H1 (cell line): ENCODE data around the gene GDNF. TPM values are rescaled to one million over a fixed set of nuclear protein-coding genes. Genes with fewer than 3 reads are reported as not detected.

Source experiments
- CTCF ChIA-PET: fragments of 300-600 bp; sonication (Branson Sonifier 250); formaldehyde crosslinking; loops from one replicate; lab custom pipeline; 2021; ENCODE audit not compliant: partially characterized antibody; lab: Charles Lee
- POLR2A ChIA-PET: fragments of 300-600 bp; sonication (Branson Sonifier 250); formaldehyde crosslinking; loops from one replicate; lab custom pipeline; 2021; ENCODE audit warnings: inconsistent platforms; ENCODE audit not compliant: partially characterized antibody; lab: Charles Lee
- DNase-seq, 2 experiments: peaks; one replicate each; pipeline versions ENCODE4 v3.0.0 to v3.0.0-alpha.2; 2010 to 2022; ENCODE audit warnings: low spot score in 2 of 2, low read depth in 1 of 2, mixed read lengths in 1 of 2
- FAIRE-seq: peaks from 2 replicates; lab custom pipeline; 2011; peaks lifted over from hg19 to GRCh38; lab: Jason Lieb, UNC
- H2AFZ ChIP-seq: 2 replicates; pipeline ENCODE4 v1.8.1; 2012; ENCODE audit warnings: low read length, inconsistent platforms
- H2AK5ac ChIP-seq: 2 replicates; pipeline ENCODE4 v1.6.1; 2013; ENCODE audit warnings: low read depth, low read length
- H2BK120ac ChIP-seq: replicated peaks from 2 replicates; pipeline ENCODE3; 2013; ENCODE audit warnings: low read depth, low read length, inconsistent platforms
- H2BK12ac ChIP-seq: 2 replicates; pipeline ENCODE4 v1.6.1; 2013; ENCODE audit warnings: low read depth, low read length
- H2BK15ac ChIP-seq: 2 replicates; pipeline ENCODE4 v1.6.1; 2013; ENCODE audit warnings: low read length
- H2BK20ac ChIP-seq: 2 replicates; pipeline ENCODE4 v1.6.1; 2013; ENCODE audit warnings: low read length
- H2BK5ac ChIP-seq: 2 replicates; pipeline ENCODE4 v1.6.1; 2013; ENCODE audit warnings: low read depth, low read length
- H3K14ac ChIP-seq: 2 replicates; pipeline ENCODE4 v1.6.1; 2013; ENCODE audit warnings: inconsistent platforms; ENCODE audit not compliant: insufficient read length
- H3K18ac ChIP-seq: 2 replicates; pipeline ENCODE4 v1.6.1; 2013; ENCODE audit warnings: low read length; ENCODE audit errors: extremely low read depth
- H3K23ac ChIP-seq: 2 replicates; pipeline ENCODE4 v1.6.1; 2013; ENCODE audit warnings: inconsistent platforms; ENCODE audit not compliant: insufficient read length
- H3K23me2 ChIP-seq: 2 replicates; pipeline ENCODE4 v1.6.1; 2013; ENCODE audit warnings: low read depth, low read length
- H3K27ac ChIP-seq: 2 replicates; pipeline ENCODE4 v1.6.1; 2011; ENCODE audit warnings: low read depth, low read length, inconsistent platforms
- H3K27me3 ChIP-seq, 4 experiments: replicated peaks in 1 of 4; 1 replicate in 1 of 4; 2 replicates in 3 of 4; pipeline versions ENCODE4 v1.6.1 to v1.8.1; 2011 to 2013; ENCODE audit warnings: low read length in 3 of 4, mild to moderate bottlenecking in 3 of 4, inconsistent platforms in 2 of 4, mixed read lengths in 2 of 4, moderate library complexity in 1 of 4; ENCODE audit not compliant: control insufficient read depth in 3 of 4, insufficient read depth in 3 of 4; ENCODE audit errors: extremely low read depth in 1 of 4
- H3K36me3 ChIP-seq, 4 experiments: 2 replicates each; pipeline versions ENCODE4 v1.6.1 to v1.8.1; 2011 to 2013; ENCODE audit warnings: mild to moderate bottlenecking in 4 of 4, low read length in 3 of 4, moderate library complexity in 2 of 4, control low read depth in 1 of 4, inconsistent platforms in 1 of 4; ENCODE audit not compliant: insufficient read depth in 4 of 4, control insufficient read depth in 2 of 4
- H3K4ac ChIP-seq: replicated peaks from 2 replicates; pipeline ENCODE3; 2013; ENCODE audit warnings: low read length, low read depth, mixed read lengths, inconsistent platforms; ENCODE audit not compliant: insufficient read length
- H3K4me1 ChIP-seq, 4 experiments: replicated peaks in 1 of 4; 1 replicate in 1 of 4; 2 replicates in 3 of 4; pipeline versions ENCODE4 v1.6.1 to v1.8.1; 2011 to 2013; ENCODE audit warnings: low read length in 3 of 4, inconsistent platforms in 2 of 4, mixed read lengths in 1 of 4; ENCODE audit not compliant: insufficient read depth in 4 of 4, control insufficient read depth in 3 of 4
- H3K4me2 ChIP-seq, 2 experiments: 2 replicates each; pipeline versions ENCODE4 v1.6.1 to v1.8.1; 2011 to 2013; ENCODE audit warnings: low read depth in 2 of 2, low read length in 2 of 2, control low read depth in 1 of 2, inconsistent platforms in 1 of 2, mild to moderate bottlenecking in 1 of 2; ENCODE audit not compliant: insufficient read depth in 1 of 2
- H3K4me3 ChIP-seq, 4 experiments: fragments of 200-600, 300-600 bp in 1 of 4; sonication (generic), shearing (Covaris generic), sonication (Bioruptor Twin) in 1 of 4; 2 replicates each; pipeline versions ENCODE4 v1.5.1 to v1.8.1; 2011 to 2016; ENCODE audit warnings: low read length in 4 of 4, low read depth in 3 of 4, control low read depth in 2 of 4, inconsistent platforms in 2 of 4, mild to moderate bottlenecking in 2 of 4, mixed read lengths in 1 of 4, moderate library complexity in 1 of 4; ENCODE audit not compliant: insufficient read depth in 2 of 4; ENCODE audit errors: extremely low read depth in 1 of 4
- H3K56ac ChIP-seq: replicated peaks from 2 replicates; pipeline ENCODE3; 2013; ENCODE audit warnings: low read depth, mild to moderate bottlenecking, mixed read lengths, low read length, inconsistent platforms; ENCODE audit not compliant: insufficient read length
- H3K79me1 ChIP-seq: 2 replicates; pipeline ENCODE4 v1.6.1; 2013; ENCODE audit warnings: low read depth, low read length, control low read depth
- H3K79me2 ChIP-seq, 2 experiments: 2 replicates each; pipeline versions ENCODE4 v1.6.1 to v1.8.1; 2012 to 2013; ENCODE audit warnings: low read length in 2 of 2, mild to moderate bottlenecking in 2 of 2, inconsistent platforms in 1 of 2; ENCODE audit not compliant: insufficient read depth in 2 of 2, control insufficient read depth in 1 of 2
- H3K9ac ChIP-seq, 4 experiments: replicated peaks in 1 of 4; 1 replicate in 1 of 4; 2 replicates in 3 of 4; pipeline versions ENCODE4 v1.6.1 to v1.8.1; 2011 to 2013; ENCODE audit warnings: low read depth in 3 of 4, low read length in 3 of 4, control low read depth in 2 of 4, mild to moderate bottlenecking in 2 of 4, moderate library complexity in 2 of 4, inconsistent platforms in 1 of 4; ENCODE audit errors: extremely low read depth in 1 of 4
- H3K9me3 ChIP-seq, 2 experiments: 2 replicates each; pipeline versions ENCODE4 v1.6.1 to v1.8.1; 2012 to 2013; ENCODE audit warnings: mild to moderate bottlenecking in 2 of 2, moderate library complexity in 2 of 2, control low read depth in 1 of 2, inconsistent platforms in 1 of 2, low read depth in 1 of 2, low read length in 1 of 2, mixed read lengths in 1 of 2; ENCODE audit not compliant: insufficient read depth in 2 of 2
- H4K20me1 ChIP-seq, 2 experiments: replicated peaks in 1 of 2; 2 replicates each; pipeline versions ENCODE3 to v1.8.1; 2011 to 2013; ENCODE audit warnings: inconsistent platforms in 2 of 2, low read length in 2 of 2, mild to moderate bottlenecking in 1 of 2; ENCODE audit not compliant: insufficient read depth in 2 of 2, control insufficient read depth in 1 of 2
- H4K5ac ChIP-seq: 2 replicates; pipeline ENCODE4 v1.6.1; 2013; ENCODE audit warnings: low read length, low read depth, mixed read lengths, inconsistent platforms; ENCODE audit not compliant: insufficient read length
- H4K8ac ChIP-seq: 2 replicates; pipeline ENCODE4 v1.8.0; 2013; ENCODE audit warnings: mild to moderate bottlenecking, moderate library complexity, low read length, inconsistent platforms; ENCODE audit not compliant: insufficient read depth; ENCODE audit errors: extremely low read depth
- H4K91ac ChIP-seq: replicated peaks from 2 replicates; pipeline ENCODE3; 2013; ENCODE audit warnings: low read length, mixed read lengths, inconsistent platforms; ENCODE audit not compliant: insufficient read length
- BCL11A ChIP-seq, 2 experiments: IDR thresholded peaks; one replicate each; pipeline ENCODE4 v1.6.1; 2011; ENCODE audit warnings: low read depth in 2 of 2, low read length in 2 of 2, mild to moderate bottlenecking in 2 of 2
- JUN ChIP-seq: IDR thresholded peaks from 2 replicates; pipeline ENCODE4 v1.6.1; 2011; ENCODE audit warnings: low read depth, mild to moderate bottlenecking, improper control_type of control experiment, low read length
- JUND ChIP-seq: IDR thresholded peaks from 2 replicates; pipeline ENCODE4 v1.6.1; 2011; ENCODE audit warnings: mild to moderate bottlenecking, improper control_type of control experiment, low read length
- SRF ChIP-seq: IDR thresholded peaks from 2 replicates; pipeline ENCODE4 v1.6.1; 2011; ENCODE audit warnings: mild to moderate bottlenecking, low read depth, low read length, moderate library complexity
- TBP ChIP-seq: IDR thresholded peaks from 2 replicates; pipeline ENCODE4 v1.6.1; 2011; ENCODE audit warnings: low read depth, low read length, improper control_type of control experiment
- TEAD4 ChIP-seq: IDR thresholded peaks from 2 replicates; pipeline ENCODE4 v1.6.1; 2012; ENCODE audit warnings: low read depth, low read length, inconsistent platforms, mixed read lengths
- WGBS, 2 experiments: shearing (Covaris generic) in 1 of 2; methylation state at CpG; one replicate each; pipeline versions ENCODE4 v1.1.6 to v1.1.7; 2013 to 2015; ENCODE audit warnings: low lambda C conversion rate in 2 of 2, mixed read lengths in 2 of 2, inconsistent platforms in 1 of 2, low coverage in 1 of 2, missing lambda C conversion rate in 1 of 2; ENCODE audit not compliant: insufficient replicate concordance in 2 of 2, insufficient coverage in 1 of 2, insufficient read length in 1 of 2; ENCODE audit errors: extremely low coverage in 1 of 2, missing lambda C conversion rate in 1 of 2; 5-methylcytosine and 5-hydroxymethylcytosine counted together
- polyA plus RNA-seq, 7 experiments: library from polyadenylated mRNA; depleted of rRNA in 3 of 7; stranded (reverse) in 5 of 7; unstranded in 2 of 7; fragments of >200 nt in 5 of 7; fragments of 200-250 nt in 2 of 7; gene quantifications; 1 replicate in 5 of 7; 2 replicates in 1 of 7; 4 replicates in 1 of 7; pipeline versions ENCODE4 v1.2.1 to v1.2.3, GENCODE V29; 2011 to 2013; ENCODE audit warnings: missing spikeins in 2 of 7, mixed read lengths in 2 of 7
- total RNA-seq: library from RNA; stranded (reverse); fragmentation: NEBNext Ultra II Directional; extraction: Animal tissue kit (Norgen Biotek cat#: 25700); gene quantifications from 2 replicates; pipeline ENCODE4 v1.2.1, GENCODE V29; 2021

Gene GDNF
- total and polyA plus RNA-seq, 2 of the 8 experiments (the other 6 are each of a cell fraction or from before 2014, with no cell fraction given), result 0.15 to 2.0 TPM

DNA sequence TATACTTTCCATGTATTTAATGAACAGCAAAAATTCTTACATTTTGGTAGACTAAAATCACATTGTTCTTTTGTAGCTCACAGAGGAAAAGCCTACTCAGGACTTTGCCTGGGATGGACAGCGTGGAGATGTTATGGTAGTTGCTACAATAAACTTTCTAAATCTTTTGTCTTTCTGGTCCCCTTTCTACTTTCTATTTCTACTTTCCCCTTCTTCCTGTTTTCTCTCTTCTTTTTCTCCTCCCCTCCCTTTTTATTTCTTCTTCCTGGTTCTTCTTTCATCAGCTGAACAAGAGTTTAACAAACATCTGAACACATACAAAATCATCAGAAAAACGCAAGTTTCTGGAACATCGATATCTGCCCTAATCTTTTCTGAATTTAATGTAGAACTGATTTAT is 15.6 kb upstream of the GDNF start:
- no peak overlapping the region for H3K9ac ChIP-seq
- no peak overlapping the region for H3K23ac ChIP-seq
- ChIA-PET CTCF (interaction anchor here (0.6 kb wide), 1 partner anchor 131 kb away, joined by 3 read pairs; no protein-coding TSS in a partner anchor), POLR2A (no interaction called here)
- no peak overlapping the region for H2AFZ ChIP-seq
- WGBS, 2 experiments, result 74% methylated on average over 3 of the region's 3 CpGs; no CpG with 5 or more reads in 1 of the 2 experiments
- H2BK5ac ChIP-seq, result no peak overlapping the region
- no peaks in the 10 kb centered on the region for H3K79me2 ChIP-seq
- no peaks in the 10 kb centered on the region for H3K36me3 ChIP-seq
- no peak overlapping the region for H2BK12ac ChIP-seq
- no peak overlapping the region for H2AK5ac ChIP-seq
- no peak overlapping the region for H2BK15ac ChIP-seq
- FAIRE-seq, result no peak
- H3K4me3 ChIP-seq, result no peak overlapping the region
- no peaks in the 10 kb centered on the region; the same call in 1 of the 2 replicates for H3K23me2 ChIP-seq
- no peaks in the 10 kb centered on the region for H4K20me1 ChIP-seq
- no peak overlapping the region for H3K4ac ChIP-seq
- H4K5ac ChIP-seq, result no peak overlapping the region
- H3K18ac ChIP-seq, result no peak overlapping the region
- no peak overlapping the region for H3K56ac ChIP-seq
- no peak overlapping the region for H3K14ac ChIP-seq
- H3K9me3 ChIP-seq, result peaks cover 3 to 4% of the 10 kb centered on the region in 2 experiments; a peak in 2 of 4 replicates
- H4K8ac ChIP-seq, result no peak overlapping the region
- no peak for DNase-seq
- H2BK120ac ChIP-seq, result no peak overlapping the region
- H3K4me2 ChIP-seq, result no peak overlapping the region
- no peaks in the 10 kb centered on the region for H3K79me1 ChIP-seq
- no peak overlapping the region for H3K27ac ChIP-seq
- H4K91ac ChIP-seq, result no peak overlapping the region
- H3K4me1 ChIP-seq, result no peaks in the 10 kb centered on the region
- H3K27me3 ChIP-seq, result no peaks in the 10 kb centered on the region; a peak in 1 of 7 replicates
- H2BK20ac ChIP-seq, result no peak overlapping the region
- TF ChIP-seq TEAD4 (no peak), TBP (no peak), JUN (no peak), SRF (no peak), BCL11A (IDR thresholded peaks at IDR 0.05; ENCODE audit: low read depth in 2 of 2, low read length in 2 of 2) (no peak), JUND (no peak)
